Fibroblast of skin of scalp (primary cell): Measurements from ENCODE around the gene PDE6D.
"Not testable (repeated sequence)": the region's sequence is repeated elsewhere in the genome, so short reads cannot be mapped to it uniquely, and the experiment has no call there.

ENCODE experiments used
- DNase-seq: peaks from one replicate; pipeline ENCODE4 v3.0.0-alpha.2; 2013

Gene PDE6D

GRCh38 chr2:231718799-231719198, 62.3 kb downstream of the PDE6D start:
- no peak for DNase-seq

DNA sequence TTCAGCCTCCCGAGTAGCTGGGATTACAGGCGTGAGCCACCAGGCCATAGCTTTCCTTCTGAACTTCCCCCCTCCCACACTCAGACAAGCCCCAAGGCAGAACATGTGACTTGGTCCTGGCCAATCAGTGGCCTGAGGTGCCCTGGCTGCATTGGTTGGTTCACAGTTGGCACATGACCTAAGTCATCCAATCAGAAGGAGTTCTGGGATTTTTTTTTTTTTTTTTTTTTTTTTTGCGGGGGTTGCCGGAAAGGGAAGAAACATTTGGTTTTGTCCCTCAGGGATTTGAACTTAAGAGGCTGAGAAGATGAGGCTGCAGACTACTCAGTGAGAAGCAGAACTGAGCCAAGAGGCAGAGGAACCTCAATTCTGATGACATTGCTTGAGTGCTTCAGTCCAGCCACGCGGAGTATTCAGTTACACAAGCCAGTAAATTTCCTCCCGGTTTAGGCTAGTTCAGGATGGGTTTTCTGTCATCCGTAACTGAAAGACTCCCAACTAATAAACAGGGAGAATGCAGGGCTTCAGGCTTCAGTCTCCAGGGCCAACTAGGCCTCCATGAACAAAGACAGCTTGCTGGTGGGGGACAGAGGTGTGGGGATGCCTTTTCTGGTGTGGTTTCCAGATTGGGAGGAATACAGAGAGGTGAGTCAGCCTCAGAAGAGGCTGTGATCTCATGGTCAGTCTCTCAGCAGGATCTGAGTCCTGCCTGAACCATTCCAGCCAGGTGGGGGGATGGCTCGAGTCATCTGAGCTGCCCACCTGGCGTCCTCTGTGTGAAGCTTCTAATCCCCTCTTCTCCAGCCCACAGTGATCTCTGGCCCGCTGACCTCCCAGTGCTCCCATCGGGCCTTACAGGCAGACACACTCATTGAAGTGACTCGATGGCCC, 63.6 kb downstream of the PDE6D start:
- DNase-seq: peak; percentile 47

DNA sequence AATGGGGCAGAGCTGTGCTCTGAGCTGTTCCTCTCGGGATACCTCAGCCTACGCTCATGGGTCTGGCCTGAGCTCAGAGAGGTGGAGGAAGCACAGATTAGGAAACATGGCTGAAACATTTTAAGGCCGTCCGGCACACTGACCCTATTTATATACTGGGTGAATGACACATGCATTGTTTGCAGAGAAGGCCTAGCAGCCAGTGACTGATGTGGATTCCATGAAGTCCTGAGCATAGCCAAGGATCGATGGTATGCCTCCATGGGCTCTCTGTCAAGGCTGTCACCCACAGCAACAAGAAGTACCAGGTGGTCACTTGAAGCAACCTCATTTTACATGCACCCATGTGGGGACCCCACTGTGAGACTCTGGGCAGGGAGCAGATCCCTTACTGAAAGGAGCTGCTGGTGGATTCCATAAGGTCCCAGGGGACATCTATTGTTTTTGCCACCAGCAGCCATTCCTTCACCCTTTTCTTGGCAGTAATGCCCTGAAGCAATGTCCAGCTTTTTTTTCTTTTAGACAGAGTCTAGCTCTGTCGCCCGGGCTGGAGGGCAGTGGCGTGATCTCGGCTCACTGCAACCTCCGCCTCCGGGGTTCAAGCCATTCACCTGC, 64.3 kb downstream of the PDE6D start:
- peak; percentile 68 for DNase-seq

DNA sequence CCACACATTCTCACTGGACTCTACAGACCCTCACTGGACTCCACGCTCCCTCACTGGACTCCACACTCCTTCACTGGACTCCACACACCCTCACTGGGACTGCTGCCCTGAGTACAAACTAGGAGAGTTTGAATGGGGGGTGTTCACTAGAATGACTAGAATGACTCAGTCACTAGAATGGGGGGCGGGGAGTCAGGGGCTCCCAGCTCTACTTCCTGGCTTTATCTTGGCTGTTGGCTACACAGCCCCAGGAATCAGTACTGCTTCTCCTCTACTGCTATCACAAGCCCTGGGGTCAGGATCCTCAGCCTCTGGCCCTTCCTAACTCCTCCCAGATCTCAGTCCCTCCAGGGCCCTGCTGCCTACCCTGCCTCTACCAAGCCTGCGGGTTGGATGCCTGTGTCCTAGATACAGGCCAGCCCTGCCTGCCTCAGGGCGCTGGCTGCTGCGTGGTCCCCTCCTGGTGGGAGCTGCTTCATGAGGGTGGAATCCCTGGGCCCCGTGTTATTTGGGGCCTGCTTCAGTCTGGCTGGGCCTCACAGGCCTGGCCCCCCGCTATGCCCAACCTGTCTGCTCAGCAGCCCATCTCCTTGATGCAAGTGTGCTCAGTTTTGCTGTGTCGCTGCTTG, 65.0 kb downstream of the PDE6D start:
- DNase-seq: peak; percentile 58

GRCh38 chr2:231715499-231715837, 65.6 kb downstream of the PDE6D start:
- no peak for DNase-seq

DNA sequence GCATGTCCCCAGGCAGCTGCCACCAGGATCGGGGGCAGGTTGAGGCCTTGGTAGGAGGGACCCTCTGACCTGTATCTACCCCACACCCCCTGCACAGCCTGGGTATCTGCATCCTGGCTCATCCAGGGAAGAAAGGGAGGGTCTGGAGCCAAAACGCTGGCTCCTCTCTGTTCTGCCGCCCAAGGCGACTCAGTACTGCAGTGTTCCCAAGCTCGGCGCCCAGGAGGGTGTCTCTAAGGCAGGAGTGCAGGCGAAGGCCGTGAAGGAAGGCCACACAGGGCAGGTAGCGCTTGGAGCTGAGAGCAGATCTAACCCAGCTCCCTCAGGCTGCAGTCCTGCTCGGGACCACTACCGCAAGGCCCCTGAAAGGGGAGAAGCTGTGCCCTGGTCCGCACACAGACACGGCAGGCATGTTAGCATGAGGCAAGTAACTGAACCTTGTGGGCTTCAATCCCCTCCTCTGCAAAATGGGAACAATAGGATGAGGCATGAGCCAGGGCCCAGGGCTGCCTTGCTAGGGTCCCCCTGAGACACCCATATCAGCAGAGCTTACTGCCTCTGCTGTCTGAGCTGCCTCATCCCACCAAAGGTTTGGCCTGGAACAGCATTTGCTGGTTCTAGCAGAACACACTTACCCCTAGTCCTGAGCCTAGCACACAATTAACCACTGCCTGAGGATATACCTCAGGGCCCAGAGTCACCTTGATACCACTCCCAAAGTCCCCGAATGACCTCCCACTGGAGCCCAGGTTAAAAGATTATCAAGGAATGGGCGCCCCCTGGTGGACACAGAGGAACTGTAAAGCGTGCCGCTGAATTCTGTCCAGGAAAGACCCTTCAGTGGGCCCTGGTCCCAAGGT, 66.2 kb downstream of the PDE6D start:
- DNase-seq: peak; percentile 52

- DNase-seq: peak; percentile 89
Measured at GRCh38 chr2:231713730-231714638, 67.1 kb downstream of the PDE6D start.

- DNase-seq: not testable (repeated sequence)
Measured at GRCh38 chr2:231713406-231713729, 67.7 kb downstream of the PDE6D start.

DNA sequence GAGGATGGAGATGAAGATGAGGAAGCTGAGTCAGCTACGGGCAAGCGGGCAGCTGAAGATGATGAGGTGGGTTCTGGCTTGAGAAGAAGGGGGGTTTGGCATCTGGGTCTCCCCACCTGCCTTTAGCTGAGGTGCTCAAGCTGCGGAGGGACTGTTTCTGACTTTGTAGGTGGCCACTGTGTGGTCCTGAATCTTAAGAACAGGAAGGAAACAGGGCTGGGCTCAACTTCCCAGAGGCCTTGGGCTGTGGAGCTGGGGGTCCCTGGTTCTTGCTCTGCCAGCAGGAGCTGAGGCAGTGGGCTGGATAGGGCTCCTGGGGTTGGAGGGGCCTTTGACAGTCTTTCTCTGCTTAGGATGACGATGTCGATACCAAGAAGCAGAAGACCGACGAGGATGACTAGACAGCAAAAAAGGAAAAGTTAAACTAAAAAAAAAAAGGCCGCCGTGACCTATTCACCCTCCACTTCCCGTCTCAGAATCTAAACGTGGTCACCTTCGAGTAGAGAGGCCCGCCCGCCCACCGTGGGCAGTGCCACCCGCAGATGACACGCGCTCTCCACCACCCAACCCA, 68.5 kb downstream of the PDE6D start:
- not testable (repeated sequence) for DNase-seq

DNA sequence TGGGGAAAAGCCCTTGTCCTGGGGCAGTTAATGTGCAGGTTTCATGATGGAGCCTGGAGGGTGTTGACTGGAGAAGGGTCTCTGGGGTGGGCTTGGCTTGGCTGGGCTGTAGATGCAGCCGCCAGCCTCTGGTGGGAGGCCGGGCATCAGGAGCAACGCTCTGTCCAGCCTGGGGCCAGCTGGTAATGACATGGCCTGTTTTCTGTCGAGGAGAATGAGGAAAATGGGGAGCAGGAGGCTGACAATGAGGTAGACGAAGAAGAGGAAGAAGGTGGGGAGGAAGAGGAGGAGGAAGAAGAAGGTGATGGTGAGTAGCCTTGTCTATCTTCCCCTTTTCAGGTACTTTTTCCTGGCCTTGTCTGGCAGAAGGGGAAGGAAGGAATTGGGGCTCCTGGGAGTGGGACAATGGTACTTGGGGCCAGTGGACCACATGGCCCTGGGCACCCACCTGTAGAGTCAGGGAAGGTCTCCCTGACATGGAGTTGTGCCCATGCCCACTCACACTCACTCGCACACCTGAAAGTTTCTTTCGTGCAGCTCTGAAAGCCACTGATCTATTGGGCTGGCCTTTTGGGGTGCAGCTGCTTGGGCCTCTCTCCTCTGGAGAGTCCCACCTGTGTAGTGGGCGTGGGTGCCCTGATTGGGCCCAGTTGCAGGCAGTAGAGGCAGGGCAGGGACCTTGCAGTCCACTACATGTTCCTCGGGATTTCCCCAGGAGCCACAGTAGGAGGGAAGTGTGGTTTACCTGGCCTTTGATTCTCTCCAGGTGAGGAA, 69.2 kb downstream of the PDE6D start:
- DNase-seq: no peak

DNA sequence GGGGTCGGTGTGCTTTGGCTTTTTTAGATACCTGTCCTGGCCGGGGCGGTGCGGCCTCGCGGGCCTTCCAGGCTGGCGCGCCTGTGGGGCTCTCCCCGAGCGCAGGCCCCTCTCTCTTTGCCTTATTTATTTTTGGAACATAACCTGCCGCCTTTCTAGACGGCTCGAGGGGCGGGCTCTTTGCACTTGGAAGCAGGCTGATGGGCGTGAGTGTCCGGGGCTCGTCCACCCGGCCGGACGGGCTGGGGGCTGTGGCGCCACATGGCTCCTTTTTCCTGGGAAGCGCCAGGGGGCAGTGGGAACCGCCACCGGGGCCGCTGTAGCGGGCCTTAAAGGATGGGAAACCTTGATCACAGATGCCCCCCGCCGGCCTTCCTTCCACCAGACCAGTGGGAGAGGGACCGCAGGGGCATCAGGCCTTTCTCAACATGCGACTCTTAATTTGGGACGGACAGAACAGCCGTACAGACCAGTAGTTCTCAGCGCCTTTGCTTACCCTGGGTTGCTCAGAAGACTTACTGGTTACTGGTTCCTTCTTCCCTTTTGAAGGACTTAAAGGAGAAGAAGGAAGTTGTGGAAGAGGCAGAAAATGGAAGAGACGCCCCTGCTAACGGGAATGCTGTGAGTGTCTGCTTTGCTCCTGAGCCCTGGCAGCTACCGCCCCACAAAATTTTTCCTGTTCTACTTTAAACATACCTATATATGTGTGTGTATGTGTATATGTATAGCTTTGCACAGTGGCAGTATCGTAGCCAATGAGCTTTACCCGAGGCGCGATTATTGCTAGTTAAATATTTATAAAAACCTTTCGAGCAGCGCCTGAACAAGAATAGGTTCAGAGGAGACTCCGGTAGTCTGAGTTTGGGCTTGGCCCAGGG, 70.0 kb downstream of the PDE6D start:
- DNase-seq: peak; percentile 15

DNA sequence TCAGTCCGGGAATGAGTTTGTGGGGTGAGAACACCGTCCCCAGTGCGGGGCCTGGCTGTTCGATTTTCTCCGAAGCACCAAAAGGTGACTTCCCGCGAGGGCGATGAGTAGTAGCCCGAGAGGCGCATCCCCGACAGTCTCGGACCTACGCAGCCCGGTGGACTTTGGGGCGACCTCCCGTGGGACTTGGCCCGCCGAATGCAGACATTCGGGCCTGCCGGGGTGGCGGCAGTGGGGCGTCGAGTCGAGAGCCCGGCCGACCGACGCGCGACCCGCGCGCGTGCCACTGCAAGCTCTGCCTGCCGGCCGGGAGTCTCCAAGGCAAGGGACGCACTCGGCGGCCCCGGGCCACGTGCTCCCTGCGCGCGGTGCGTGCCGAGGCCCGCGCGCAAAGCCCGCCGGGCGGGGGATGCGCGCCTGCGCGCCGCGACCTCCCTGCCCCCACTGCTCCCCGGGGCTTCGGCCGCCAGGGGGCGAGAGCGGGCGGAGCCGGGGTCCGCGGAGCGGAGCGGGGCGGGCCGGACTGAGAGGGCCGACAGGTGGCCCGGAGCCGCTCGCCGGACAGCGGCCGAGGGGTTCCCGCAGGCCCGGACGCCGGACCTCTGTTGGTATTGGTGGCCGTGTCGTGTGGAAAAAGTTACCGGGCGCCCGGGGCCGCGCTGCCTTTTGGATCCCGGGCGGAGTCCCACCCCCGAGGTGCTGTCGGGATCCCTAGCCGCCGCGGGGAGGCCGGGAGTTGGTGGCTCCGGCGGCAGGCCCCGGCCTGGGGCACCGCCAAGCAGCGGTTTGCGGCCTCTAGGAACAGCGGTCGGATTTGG, 70.9 kb downstream of the PDE6D start:
- DNase-seq: peak; percentile 90

DNA sequence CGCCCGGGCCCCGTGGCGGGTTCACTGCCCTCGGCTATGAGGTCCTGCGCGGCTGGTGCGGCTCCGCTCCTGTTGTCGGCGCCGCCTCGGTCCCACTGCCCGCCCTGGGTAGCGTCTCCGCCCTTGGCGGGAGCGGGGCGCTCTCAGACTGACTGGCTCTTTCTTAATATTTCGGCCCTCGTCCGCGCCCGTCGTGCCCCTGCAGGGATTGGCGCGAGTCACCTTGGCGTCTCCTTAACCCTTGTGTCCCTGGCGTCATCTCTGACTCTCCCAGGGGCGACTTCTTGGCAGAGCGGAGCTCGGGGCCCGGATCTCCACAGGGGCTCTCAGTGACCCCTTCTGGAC, 71.5 kb downstream of the PDE6D start:
- peak; percentile 21 for DNase-seq

- peak; percentile 36 for DNase-seq
Measured at GRCh38 chr2:231708773-231709635, 72.1 kb downstream of the PDE6D start.

- peak; percentile 100 for DNase-seq
Measured at GRCh38 chr2:231707927-231708772, 72.9 kb downstream of the PDE6D start, which contains the start of gene PTMA. TSS of gene PTMA (plus strand) at chr2:231708525. CDS start at chr2:231708707, 182 bp downstream.

- peak; percentile 50 for DNase-seq
Measured at GRCh38 chr2:231707625-231707926, 73.5 kb downstream of the PDE6D start.
